ENCODE results near the gene ZNF197.
"Not testable (repeated sequence)": the region's sequence is repeated elsewhere in the genome, so short reads cannot be mapped to it uniquely, and the experiment has no call there.

ZNF197 gene

DNA sequence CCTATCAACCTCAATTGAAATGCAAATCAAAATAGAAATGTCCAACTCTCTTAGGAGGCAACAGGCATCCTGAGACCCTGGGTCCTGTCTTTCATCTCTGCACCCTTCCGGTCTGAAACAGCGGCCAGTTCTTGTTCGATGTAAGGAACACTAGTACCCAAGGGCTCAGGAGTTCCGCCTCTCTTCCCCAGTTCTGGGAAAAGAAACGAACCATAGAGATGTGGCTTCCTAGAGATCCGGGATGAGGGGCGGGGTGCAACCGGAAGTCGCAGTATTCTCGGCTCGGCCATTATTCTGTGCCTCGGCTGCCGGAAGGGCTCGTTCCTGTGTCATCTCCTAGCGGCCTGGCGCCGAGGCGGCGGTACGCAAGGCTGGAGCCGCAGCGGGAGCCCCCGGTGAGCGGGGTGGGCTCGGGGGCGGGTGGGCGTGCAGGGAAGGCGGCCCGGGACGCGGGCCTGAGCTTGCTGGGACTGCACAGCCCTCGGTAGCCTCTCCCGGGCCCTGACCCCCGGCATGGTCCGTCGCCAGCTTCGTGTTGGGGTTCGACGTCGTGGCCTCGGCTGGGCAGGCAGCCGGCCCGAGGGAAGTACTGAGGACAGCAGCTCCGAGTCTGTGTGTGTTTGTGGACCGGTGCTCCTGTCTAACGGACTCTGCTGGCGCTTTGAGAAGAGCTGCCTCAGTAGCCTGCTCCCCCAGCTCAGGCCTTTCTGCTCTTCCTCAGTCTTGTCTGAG is at the start of gene ZNF197:
ZNF197 (plus strand) TSS at position 288 of the 732 bp plus-strand sequence. CDS start 4,119 bp downstream, outside the sequence.
- DNase-seq = peak in 1 of 2 experiments; percentile 75

- DNase-seq = no peak
These were observed 48.2 kb upstream of the ZNF197 start for GRCh38 chr3:44576613-44577012.

- not testable (repeated sequence) for DNase-seq
These were observed 47.4 kb upstream of the ZNF197 start for GRCh38 chr3:44577354-44577952.

DNA sequence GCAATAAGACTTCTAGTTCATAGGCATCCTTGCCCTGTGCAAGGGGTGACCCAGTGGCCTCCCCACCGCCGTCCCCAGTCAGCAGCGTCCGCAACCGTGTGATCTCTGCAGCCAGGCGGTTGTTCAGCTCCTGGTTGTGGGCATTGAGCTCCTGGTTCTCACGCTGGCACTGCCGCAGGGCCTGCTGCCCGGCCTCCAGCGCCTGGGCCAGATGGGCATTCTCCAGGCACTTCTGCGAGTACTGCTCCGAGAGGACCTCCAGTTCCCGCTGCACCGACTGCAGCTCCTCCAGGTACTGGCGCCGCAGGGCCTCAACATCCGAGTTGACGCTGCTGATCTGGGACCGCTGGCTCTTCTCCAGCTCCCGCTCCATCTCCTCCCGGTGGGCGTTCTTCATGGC is 46.5 kb upstream of the ZNF197 start:
- not testable (repeated sequence) for DNase-seq

- not testable (repeated sequence) for DNase-seq
These were observed 45.8 kb upstream of the ZNF197 start for GRCh38 chr3:44578924-44579515.

- DNase-seq = not testable (repeated sequence)
These were observed 45.1 kb upstream of the ZNF197 start for GRCh38 chr3:44579749-44580148.

GRCh38 chr3:44580971-44581370 is 43.9 kb upstream of the ZNF197 start:
- DNase-seq = not testable (repeated sequence)

- DNase-seq = peak; percentile 42 to 75
These were observed 40.0 kb upstream of the ZNF197 start, which contains the start of gene ZNF660 for GRCh38 chr3:44584646-44585501. Gene ZNF660, plus strand, starts transcription at chr3:44584964. Its CDS starts 9,230 bp downstream, at chr3:44594194.

GRCh38 chr3:44596621-44597020 is 28.2 kb upstream of the ZNF197 start:
- DNase-seq = no peak

DNA sequence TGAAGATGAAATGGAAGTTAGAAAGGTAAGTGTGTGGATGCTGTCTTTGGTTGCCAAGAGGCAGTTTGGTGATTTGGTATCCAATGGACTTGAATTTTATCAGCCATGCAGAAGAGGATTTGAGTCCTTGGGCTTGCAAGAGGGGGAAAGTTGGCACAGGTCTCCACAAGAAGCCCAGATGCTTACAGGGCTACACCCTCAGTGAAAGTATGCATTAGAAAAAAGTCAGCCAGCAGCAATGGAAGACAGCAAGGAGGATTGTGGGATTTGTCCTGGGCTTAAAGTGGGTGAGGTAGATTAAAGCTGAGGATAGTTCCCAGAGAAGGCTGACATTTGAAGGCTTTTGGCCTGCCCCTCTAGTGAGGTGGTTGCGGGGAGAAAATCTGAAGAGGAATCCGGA is 23.1 kb upstream of the ZNF197 start:
- DNase-seq = no peak

- no peak for DNase-seq
These were observed 12.2 kb upstream of the ZNF197 start for GRCh38 chr3:44612678-44613077.

- no peak for DNase-seq
These were observed 3.9 kb downstream of the ZNF197 start for GRCh38 chr3:44628716-44629115.

GRCh38 chr3:44632193-44632592 is 7.4 kb downstream of the ZNF197 start:
- no peak for DNase-seq

- no peak for DNase-seq
These were observed 17.5 kb downstream of the ZNF197 start for GRCh38 chr3:44642337-44642736.

DNA sequence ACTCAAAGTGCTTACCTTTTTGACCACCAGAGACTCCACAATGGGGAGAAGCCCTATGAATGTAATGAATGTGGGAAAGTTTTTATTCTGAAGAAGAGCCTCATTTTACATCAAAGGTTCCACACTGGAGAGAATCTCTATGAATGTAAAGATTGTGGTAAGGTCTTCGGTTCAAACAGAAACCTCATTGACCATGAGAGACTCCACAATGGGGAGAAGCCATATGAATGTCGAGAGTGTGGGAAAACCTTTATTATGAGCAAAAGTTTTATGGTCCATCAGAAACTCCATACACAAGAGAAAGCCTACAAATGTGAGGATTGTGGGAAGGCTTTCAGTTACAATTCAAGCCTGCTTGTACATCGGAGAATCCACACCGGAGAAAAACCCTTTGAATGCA is 18.2 kb downstream of the ZNF197 start:
- no peak for DNase-seq

DNA sequence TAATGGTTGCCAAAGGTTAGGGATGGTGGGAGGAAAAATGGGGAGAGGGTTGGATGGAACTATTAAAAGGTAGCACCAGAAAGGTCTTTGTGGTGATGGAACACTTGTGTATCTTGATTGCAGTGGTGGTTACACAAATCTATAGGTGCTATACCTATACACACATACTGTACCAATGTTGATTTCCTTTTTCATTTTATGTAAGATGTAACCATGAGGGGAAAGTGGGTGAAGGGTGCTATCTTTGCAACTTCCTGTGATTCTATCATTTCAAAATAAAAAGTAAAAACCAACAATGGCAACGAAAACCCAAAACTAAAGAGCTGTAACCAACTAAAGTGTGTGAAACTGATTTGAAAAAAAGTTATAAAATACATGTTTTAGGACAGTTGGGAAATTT is 22.9 kb downstream of the ZNF197 start:
- no peak for DNase-seq

DNA sequence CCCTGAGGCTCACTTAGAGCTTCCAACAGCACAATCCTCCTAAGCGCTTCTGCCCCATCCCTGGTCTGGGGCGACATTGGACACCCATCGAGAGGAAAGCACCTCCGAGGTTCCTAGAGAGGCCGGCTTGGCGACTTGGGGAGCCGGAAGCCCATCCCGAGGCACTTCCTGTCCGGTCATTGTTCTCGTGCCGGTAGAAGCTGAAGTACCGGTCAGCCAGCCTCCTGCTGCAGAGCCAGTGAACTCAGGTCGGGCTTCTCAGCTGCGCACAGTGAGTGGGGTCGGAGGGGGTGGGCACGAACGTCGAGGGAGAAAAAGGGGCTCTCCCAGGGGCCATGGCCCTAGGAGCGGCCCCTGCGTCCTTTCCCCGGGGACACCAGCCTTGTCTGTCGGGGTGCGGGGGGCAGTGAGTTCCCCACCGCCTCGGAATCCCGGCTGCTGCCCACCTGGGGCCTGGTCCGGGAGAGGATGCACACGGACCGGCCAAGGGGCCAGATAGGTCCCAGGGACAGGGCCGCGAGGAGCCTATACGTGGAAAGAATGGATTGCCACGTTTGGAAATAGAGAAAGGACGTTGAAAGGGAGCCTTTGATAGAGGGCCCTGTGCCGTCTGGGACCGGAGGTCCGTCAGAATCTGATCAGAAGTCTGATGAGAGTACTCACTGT is 23.9 kb downstream of the ZNF197 start, which contains the start of gene ZNF35:
ZNF35 (plus strand) TSS at position 169 of the 666 bp plus-strand sequence. CDS start 2,336 bp downstream, outside the sequence.
- DNase-seq = peak in 1 of 2 experiments; percentile 44

- no peak for DNase-seq
These were observed 24.9 kb downstream of the ZNF197 start for GRCh38 chr3:44649709-44650108.

- no peak for DNase-seq
These were observed 29.2 kb downstream of the ZNF197 start for GRCh38 chr3:44654039-44654438.

- DNase-seq = no peak
These were observed 34.2 kb downstream of the ZNF197 start for GRCh38 chr3:44659015-44659414.

DNA sequence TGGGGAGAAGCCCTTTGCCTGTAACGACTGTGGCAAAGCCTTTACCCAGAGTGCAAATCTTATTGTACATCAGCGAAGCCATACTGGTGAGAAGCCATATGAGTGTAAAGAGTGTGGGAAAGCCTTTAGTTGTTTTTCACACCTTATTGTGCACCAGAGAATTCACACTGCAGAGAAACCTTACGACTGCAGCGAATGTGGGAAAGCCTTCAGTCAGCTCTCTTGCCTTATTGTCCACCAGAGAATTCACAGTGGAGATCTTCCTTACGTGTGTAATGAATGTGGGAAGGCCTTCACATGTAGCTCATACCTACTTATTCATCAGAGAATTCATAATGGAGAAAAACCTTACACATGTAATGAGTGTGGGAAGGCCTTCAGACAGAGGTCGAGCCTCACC is 34.6 kb downstream of the ZNF197 start:
- no peak for DNase-seq

DNA sequence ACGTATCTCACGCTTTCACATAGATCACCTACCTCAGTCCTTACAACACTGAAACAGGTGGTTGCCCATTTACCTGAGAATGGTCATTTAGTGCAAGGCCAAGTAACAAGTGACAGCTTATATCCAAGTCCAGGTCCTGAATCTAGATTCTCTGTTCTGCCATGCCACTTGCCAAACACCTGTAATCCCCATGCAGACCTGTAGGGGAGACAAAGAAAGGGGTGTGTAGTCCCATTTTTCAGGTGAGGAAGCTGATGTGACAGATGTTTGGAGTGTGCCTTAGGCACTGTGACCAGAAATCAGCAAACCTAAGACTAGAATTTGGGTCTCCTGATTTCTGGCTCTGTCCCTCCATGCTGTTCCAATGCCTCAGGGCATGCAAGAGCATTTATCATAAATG is 36.4 kb downstream of the ZNF197 start:
- DNase-seq = no peak

Measured in cerebellar nuclear complex (tissue), 1 donor.